Measurements from ENCODE around the gene KLHL29. TPM values are rescaled to one million over a fixed set of nuclear protein-coding genes. Genes with fewer than 3 reads are reported as not detected.

Gene KLHL29
- total RNA-seq, 1 experiment from 2014 or later, result 2.4 TPM

DNA sequence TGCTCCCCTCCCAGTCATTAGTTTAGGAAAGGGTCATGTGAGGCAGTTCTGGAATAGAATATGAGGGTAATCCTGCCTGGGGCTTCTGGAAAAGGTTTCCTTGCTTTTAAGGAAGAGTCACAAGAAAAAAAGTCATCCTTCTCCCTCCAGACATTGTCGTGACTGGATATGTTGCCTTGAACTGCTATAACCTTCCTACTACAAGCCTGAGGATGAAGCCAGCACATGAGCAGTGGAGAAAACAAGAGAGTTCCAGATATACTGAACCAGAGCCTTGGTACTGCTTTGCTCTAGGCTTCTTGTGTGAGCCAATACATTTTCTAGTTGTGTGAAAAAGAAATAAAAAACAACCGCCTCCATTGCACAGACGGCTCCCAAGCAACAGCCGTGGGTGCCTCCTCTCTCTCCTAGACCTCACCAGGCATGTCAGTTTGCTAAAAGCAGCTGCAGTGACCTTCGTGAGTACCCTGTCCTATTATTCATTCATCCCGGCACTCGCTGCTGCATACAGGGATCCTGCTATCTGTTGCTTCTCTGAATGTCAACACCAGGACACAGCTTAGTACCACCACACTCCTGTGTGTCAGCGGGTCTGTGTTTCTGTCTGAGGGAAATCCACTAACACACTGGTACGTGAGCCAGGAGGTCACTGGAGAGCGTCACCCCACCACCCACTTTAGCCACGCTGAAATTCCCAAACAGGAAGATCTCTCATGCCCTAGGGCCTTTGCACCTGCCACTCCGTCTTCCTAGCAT lies 186.7 kb downstream of the KLHL29 start:
- H4K5ac ChIP-seq (ENCODE audit: insufficient read length, low read depth, low read length), result no peak overlapping the region
- Mint-ChIP-seq H3K27me3 (ENCODE audit: low read depth) (peaks cover 1% of the 10 kb centered on the region; the same call in 1 of the 2 replicates), H3K4me3 (no peak overlapping the region), H3K9me3 (no peaks in the 10 kb centered on the region), H3K36me3 (ENCODE audit: insufficient read depth in 1 of 3, low read depth in 3 of 3) (no peaks in the 10 kb centered on the region), H3K27ac (peak overlapping the region in 1 of 3 experiments; percentile 56; a peak in 1 of 7 replicates), H3K4me1 (peaks cover 13 to 24% of the 10 kb centered on the region in 2 experiments)
- H4K20me1 ChIP-seq (ENCODE audit: control insufficient read depth, insufficient read depth, insufficient read length), result no peaks in the 10 kb centered on the region
- H2BK20ac ChIP-seq (ENCODE audit: low read depth, low read length, poor library complexity, severe bottlenecking), result no peak overlapping the region
- no peak overlapping the region for H2AK5ac ChIP-seq (ENCODE audit: insufficient read length, low read length)
- H4K8ac ChIP-seq (replicated peaks; ENCODE audit: insufficient read length, low read depth, low read length), result no peak overlapping the region
- no peak overlapping the region for H2BK12ac ChIP-seq (ENCODE audit: insufficient read length, low read depth, low read length)
- H3K4me2 ChIP-seq (ENCODE audit: insufficient read depth, insufficient read length, low read length), result no peak overlapping the region
- no peaks in the 10 kb centered on the region; the same call in 1 of the 2 replicates for H3K79me2 ChIP-seq (ENCODE audit: insufficient read depth, low read length)
- no peak overlapping the region for H2BK120ac ChIP-seq (ENCODE audit: low read depth, low read length, poor library complexity, severe bottlenecking)
- H3K56ac ChIP-seq (ENCODE audit: insufficient read length, low read depth, low read length), result no peak overlapping the region
- H3K14ac ChIP-seq (ENCODE audit: insufficient read depth, low read length), result no peak overlapping the region
- H3K9me3 ChIP-seq (ENCODE audit: control insufficient read depth, low read depth, low read length), result no peaks in the 10 kb centered on the region
- no CpG with 5 or more reads among the region's 12 CpGs for WGBS (ENCODE audit: extremely low coverage, insufficient read length, low lambda C conversion rate)
- H3K79me1 ChIP-seq (ENCODE audit: insufficient read depth, low read depth, low read length, poor library complexity, severe bottlenecking), result no peaks in the 10 kb centered on the region
- no peak for DNase-seq
- H4K91ac ChIP-seq (ENCODE audit: insufficient read length, low read depth, low read length), result no peak overlapping the region
- no peak overlapping the region for H2BK15ac ChIP-seq (ENCODE audit: low read depth, low read length)
- no peak overlapping the region for H3K23ac ChIP-seq (ENCODE audit: insufficient read length, low read depth, low read length)
- no peak overlapping the region for H3T11ph ChIP-seq (ENCODE audit: low read length)
- H3K27me3 ChIP-seq (ENCODE audit: insufficient read depth, low read length), result no peaks in the 10 kb centered on the region
- H2AFZ ChIP-seq (ENCODE audit: low read length), result no peak overlapping the region
- no peak for TF ChIP-seq CTCF (conservative IDR thresholded peaks at IDR 0.05)
- H3K4ac ChIP-seq (ENCODE audit: low read depth, low read length), result no peak overlapping the region
- H3K4me1 ChIP-seq (ENCODE audit: insufficient read depth, low read length), result peaks cover 7% of the 10 kb centered on the region; the same call in 1 of the 2 replicates
- no peak overlapping the region for H2BK5ac ChIP-seq (ENCODE audit: insufficient read length, low read length)
- no peak overlapping the region for H3K27ac ChIP-seq (ENCODE audit: insufficient read length, low read depth, low read length)
- no peaks in the 10 kb centered on the region for H3K23me2 ChIP-seq (ENCODE audit: insufficient read length, low read depth, low read length, poor library complexity, severe bottlenecking)
- H3K18ac ChIP-seq (ENCODE audit: insufficient read length, low read depth, low read length), result no peak overlapping the region
- H3K9ac ChIP-seq (ENCODE audit: extremely low read depth, insufficient read length, low read length), result no peak overlapping the region
